DLD1 (cell line): ENCODE data around the gene UTP15.

Source experiments
- in situ Hi-C: cut with HindIII; loops from 2 replicates; pipeline ENCODE4 v1.10.0; 2017; ENCODE audit warnings: low sequenced_read_pairs

Gene UTP15

GRCh38 chr5:73565139-73565968, at the start of gene UTP15, which contains the start of gene ANKRA2:
UTP15 (plus strand) TSS chr5:73565743; CDS start chr5:73567345, 1,602 bp downstream.
ANKRA2 (minus strand) TSS chr5:73565639; CDS start chr5:73562881, 2,758 bp downstream.
- in situ Hi-C loops: no loop called here

- in situ Hi-C loops: no loop called here
Observed at GRCh38 chr5:73519531-73520283, 45.8 kb upstream of the UTP15 start.

- in situ Hi-C loops: no loop called here
Observed at GRCh38 chr5:73522989-73523388, 42.6 kb upstream of the UTP15 start.

- in situ Hi-C loops: no loop called here
Observed at GRCh38 chr5:73523861-73524260, 41.7 kb upstream of the UTP15 start.

- in situ Hi-C loops: no loop called here
Observed at GRCh38 chr5:73525606-73526203, 39.8 kb upstream of the UTP15 start.

GRCh38 chr5:73528248-73528647, 37.3 kb upstream of the UTP15 start:
- in situ Hi-C loops: no loop called here

- in situ Hi-C loops: no loop called here
Observed at GRCh38 chr5:73529081-73529480, 36.5 kb upstream of the UTP15 start.

- in situ Hi-C loops: no loop called here
Observed at GRCh38 chr5:73531356-73531755, 34.2 kb upstream of the UTP15 start.

GRCh38 chr5:73532195-73532594, 33.3 kb upstream of the UTP15 start:
- in situ Hi-C loops: no loop called here

- in situ Hi-C loops: no loop called here
Observed at GRCh38 chr5:73534011-73534644, 31.4 kb upstream of the UTP15 start.

GRCh38 chr5:73534971-73535370, 30.6 kb upstream of the UTP15 start:
- in situ Hi-C loops: no loop called here

- in situ Hi-C loops: no loop called here
Observed at GRCh38 chr5:73539730-73540129, 25.8 kb upstream of the UTP15 start.

GRCh38 chr5:73540192-73540591, 25.4 kb upstream of the UTP15 start:
- in situ Hi-C loops: no loop called here

GRCh38 chr5:73542020-73542419, 23.5 kb upstream of the UTP15 start:
- in situ Hi-C loops: no loop called here

- in situ Hi-C loops: no loop called here
Observed at GRCh38 chr5:73544429-73545402, 20.8 kb upstream of the UTP15 start.

GRCh38 chr5:73545403-73545779, 20.2 kb upstream of the UTP15 start:
- in situ Hi-C loops: no loop called here

GRCh38 chr5:73550016-73550415, 15.5 kb upstream of the UTP15 start:
- in situ Hi-C loops: no loop called here

GRCh38 chr5:73552642-73553041, 12.9 kb upstream of the UTP15 start:
- in situ Hi-C loops: no loop called here

GRCh38 chr5:73558950-73559349, 6.6 kb upstream of the UTP15 start:
- in situ Hi-C loops: no loop called here

GRCh38 chr5:73564018-73564417, 1.5 kb upstream of the UTP15 start:
- in situ Hi-C loops: no loop called here
